AG04450 (cell line): ENCODE data around the gene TGFB1I1. TPM values are rescaled to one million over a fixed set of nuclear protein-coding genes. Genes with fewer than 3 reads are reported as not detected.

Experiments
- CTCF ChIA-PET: fragments of 300-600, 350-600 bp; formaldehyde crosslinking; extraction: SDS; loops from one replicate; lab custom pipeline; 2022; ENCODE audit warnings: antibody characterized with exemption, inconsistent platforms; lab: Charles Lee
- POLR2A ChIA-PET: fragments of 350-600 bp; formaldehyde crosslinking; extraction: SDS; loops from one replicate; lab custom pipeline; 2021; ENCODE audit warnings: antibody characterized with exemption, inconsistent platforms; lab: Yijun Ruan, JAX
- DNase-seq: peaks from one replicate; pipeline ENCODE4 v3.0.0-alpha.2; 2011; ENCODE audit warnings: low read depth, low spot score
- H3K27ac ChIP-seq: one replicate; pipeline ENCODE4 v1.5.1; 2012; ENCODE audit warnings: low read depth, low read length, control low read depth
- H3K27me3 ChIP-seq: one replicate; pipeline ENCODE4 v1.6.0; 2012; ENCODE audit warnings: low read length; ENCODE audit not compliant: control insufficient read depth, insufficient read depth
- H3K4me3 ChIP-seq: 2 replicates; pipeline ENCODE4 v1.5.1; 2011; ENCODE audit warnings: mild to moderate bottlenecking, low read depth, low read length, control low read depth
- H3K9me3 ChIP-seq: 2 replicates; pipeline ENCODE4 v1.5.1; 2012; ENCODE audit warnings: low read length; ENCODE audit not compliant: control insufficient read depth, insufficient read depth
- CTCF ChIP-seq: IDR thresholded peaks from 2 replicates; pipeline ENCODE4 v1.5.1; 2011; ENCODE audit warnings: low read depth, low read length, control low read depth, inconsistent platforms
- polyA plus RNA-seq: library from polyadenylated mRNA; depleted of rRNA; stranded (reverse); fragments of >200 nt; gene quantifications from 2 replicates; pipeline ENCODE4 v1.2.3, GENCODE V29; 2011

The TGFB1I1 gene
- polyA plus RNA-seq, 1 experiment: 42.4 TPM

GRCh38 chr16:31505483-31505882 is 33.5 kb downstream of the TGFB1I1 start:
- DNase-seq: no peak
- H3K9me3 ChIP-seq: no peaks in the 10 kb centered on the region
- H3K4me3 ChIP-seq: no peak overlapping the region
- CTCF ChIA-PET: no interaction called here
- H3K27ac ChIP-seq: no peak overlapping the region
- TF ChIP-seq CTCF: no peak
- no peaks in the 10 kb centered on the region for H3K27me3 ChIP-seq
- POLR2A ChIA-PET: no interaction called here

- CTCF ChIA-PET: interaction anchor here (0.7 to 1.7 kb wide), 3 partner anchors 47 to 360 kb away, joined by 3 to 7 read pairs (median 4); no protein-coding TSS in a partner anchor
- Histone ChIP-seq H3K27me3 (no peaks in the 10 kb centered on the region), H3K9me3 (peaks cover 5% of the 10 kb centered on the region), H3K27ac (peak overlapping the region; percentile 94), H3K4me3 (peak overlapping the region; percentile 93)
- DNase-seq: no peak
- TF ChIP-seq CTCF: no peak
- POLR2A ChIA-PET: interaction anchor here (1.0 to 1.9 kb wide), 12 partner anchors 10 to 366 kb away, joined by 3 to 22 read pairs (median 6); partner anchors contain the start of genes ARMC5, FUS, ZNF267 and ZNF843
These were observed 35.6 kb downstream of the TGFB1I1 start for GRCh38 chr16:31507617-31507928.

GRCh38 chr16:31507929-31508705 is 36.2 kb downstream of the TGFB1I1 start, which contains the start of gene RUSF1:
Gene RUSF1, minus strand, starts transcription at chr16:31508391. Its CDS starts 18 bp downstream, at chr16:31508373.
- peaks cover 5% of the 10 kb centered on the region for H3K9me3 ChIP-seq
- CTCF ChIA-PET: no interaction called here
- no peak for TF ChIP-seq CTCF
- peak within 1 kb of the TSS; percentile 94 for H3K27ac ChIP-seq
- peak within 1 kb of the TSS; percentile 93 for H3K4me3 ChIP-seq
- H3K27me3 ChIP-seq: no peaks in the 10 kb centered on the region
- POLR2A ChIA-PET: interaction anchor here (1.0 to 1.9 kb wide), 12 partner anchors 11 to 366 kb away, joined by 3 to 22 read pairs (median 6); partner anchors contain the start of genes ARMC5, FUS, ZNF267 and ZNF843
- peak; percentile 65 for DNase-seq

- Histone ChIP-seq H3K27ac (peak overlapping the region; percentile 94), H3K27me3 (no peaks in the 10 kb centered on the region), H3K4me3 (peak overlapping the region; percentile 93), H3K9me3 (peaks cover 5% of the 10 kb centered on the region)
- CTCF ChIA-PET: no interaction called here
- no peak for TF ChIP-seq CTCF
- POLR2A ChIA-PET: interaction anchor here (1.0 to 1.9 kb wide), 10 partner anchors 13 to 367 kb away, joined by 3 to 22 read pairs (median 6); partner anchors contain the start of genes ARMC5, FUS, ZNF267 and ZNF843
- DNase-seq: no peak
These were observed 36.8 kb downstream of the TGFB1I1 start for GRCh38 chr16:31508706-31509195.

- no peak for DNase-seq
- TF ChIP-seq CTCF: no peak
- CTCF ChIA-PET: no interaction called here
- no peak overlapping the region for H3K4me3 ChIP-seq
- H3K27me3 ChIP-seq: peaks cover 8% of the 10 kb centered on the region
- no peak overlapping the region for H3K27ac ChIP-seq
- H3K9me3 ChIP-seq: peaks cover 5% of the 10 kb centered on the region
- POLR2A ChIA-PET: no interaction called here
These were observed 41.2 kb downstream of the TGFB1I1 start for GRCh38 chr16:31513126-31513525.
